GM18498 (cell line): Measurements from ENCODE around the gene MCRIP2.
A peak's percentile ranks its signal among the peaks of the same experiment; 100 is the strongest.

ENCODE experiments used
- ATAC-seq: cut with Tn5 transposase; IDR thresholded peaks from one replicate; pipeline ENCODE4 v1.9.1; 2021; ENCODE audit warnings: mild to moderate bottlenecking, moderate library complexity; ENCODE audit not compliant: unreplicated experiment

Gene MCRIP2

DNA sequence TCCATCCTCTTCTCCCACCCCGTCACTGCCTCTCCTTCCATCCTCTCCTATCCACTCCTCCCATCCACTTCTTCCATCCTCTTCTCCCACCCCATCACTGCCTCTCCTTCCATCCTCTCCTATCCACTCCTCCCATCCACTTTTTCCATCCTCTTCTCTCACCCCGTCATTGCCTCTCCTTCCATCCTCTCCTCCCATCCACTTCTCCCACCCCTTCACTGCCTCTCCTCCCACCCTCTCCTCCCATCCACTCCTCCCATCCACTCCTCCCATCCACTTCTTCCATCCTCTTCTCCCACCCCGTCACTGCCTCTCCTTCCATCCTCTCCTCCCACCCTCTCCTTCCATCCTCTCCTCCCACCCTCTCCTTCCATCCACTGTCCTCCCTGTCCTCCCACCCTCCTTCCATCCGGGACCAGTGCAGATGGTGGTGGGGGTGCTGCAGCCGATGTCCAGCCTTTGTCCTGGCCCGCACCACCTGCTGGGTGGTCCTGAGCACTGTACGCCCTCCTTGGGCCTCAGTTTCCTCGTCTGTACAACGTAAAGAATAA lies 9.7 kb upstream of the MCRIP2 start:
- no peak for ATAC-seq

DNA sequence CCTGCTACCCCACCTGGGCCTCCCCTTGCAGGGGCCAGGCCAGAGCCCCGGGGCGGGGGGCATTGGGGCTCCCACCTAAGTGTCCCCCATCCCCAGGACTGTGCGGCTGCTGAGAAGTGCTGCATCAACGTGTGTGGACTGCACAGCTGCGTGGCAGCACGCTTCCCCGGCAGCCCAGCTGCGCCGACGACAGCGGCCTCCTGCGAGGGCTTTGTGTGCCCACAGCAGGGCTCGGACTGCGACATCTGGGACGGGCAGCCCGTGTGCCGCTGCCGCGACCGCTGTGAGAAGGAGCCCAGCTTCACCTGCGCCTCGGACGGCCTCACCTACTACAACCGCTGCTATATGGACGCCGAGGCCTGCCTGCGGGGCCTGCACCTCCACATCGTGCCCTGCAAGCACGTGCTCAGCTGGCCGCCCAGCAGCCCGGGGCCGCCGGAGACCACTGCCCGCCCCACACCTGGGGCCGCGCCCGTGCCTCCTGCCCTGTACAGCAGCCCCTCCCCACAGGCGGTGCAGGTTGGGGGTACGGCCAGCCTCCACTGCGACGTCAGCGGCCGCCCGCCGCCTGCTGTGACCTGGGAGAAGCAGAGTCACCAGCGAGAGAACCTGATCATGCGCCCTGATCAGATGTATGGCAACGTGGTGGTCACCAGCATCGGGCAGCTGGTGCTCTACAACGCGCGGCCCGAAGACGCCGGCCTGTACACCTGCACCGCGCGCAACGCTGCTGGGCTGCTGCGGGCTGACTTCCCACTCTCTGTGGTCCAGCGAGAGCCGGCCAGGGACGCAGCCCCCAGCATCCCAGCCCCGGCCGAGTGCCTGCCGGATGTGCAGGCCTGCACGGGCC lies 8.9 kb upstream of the MCRIP2 start:
- ATAC-seq = no peak

DNA sequence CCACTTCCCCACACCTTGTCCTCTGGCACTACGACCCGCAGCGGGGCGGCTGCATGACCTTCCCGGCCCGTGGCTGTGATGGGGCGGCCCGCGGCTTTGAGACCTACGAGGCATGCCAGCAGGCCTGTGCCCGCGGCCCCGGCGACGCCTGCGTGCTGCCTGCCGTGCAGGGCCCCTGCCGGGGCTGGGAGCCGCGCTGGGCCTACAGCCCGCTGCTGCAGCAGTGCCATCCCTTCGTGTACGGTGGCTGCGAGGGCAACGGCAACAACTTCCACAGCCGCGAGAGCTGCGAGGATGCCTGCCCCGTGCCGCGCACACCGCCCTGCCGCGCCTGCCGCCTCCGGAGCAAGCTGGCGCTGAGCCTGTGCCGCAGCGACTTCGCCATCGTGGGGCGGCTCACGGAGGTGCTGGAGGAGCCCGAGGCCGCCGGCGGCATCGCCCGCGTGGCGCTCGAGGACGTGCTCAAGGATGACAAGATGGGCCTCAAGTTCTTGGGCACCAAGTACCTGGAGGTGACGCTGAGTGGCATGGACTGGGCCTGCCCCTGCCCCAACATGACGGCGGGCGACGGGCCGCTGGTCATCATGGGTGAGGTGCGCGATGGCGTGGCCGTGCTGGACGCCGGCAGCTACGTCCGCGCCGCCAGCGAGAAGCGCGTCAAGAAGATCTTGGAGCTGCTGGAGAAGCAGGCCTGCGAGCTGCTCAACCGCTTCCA lies 8.1 kb upstream of the MCRIP2 start:
- no peak for ATAC-seq

DNA sequence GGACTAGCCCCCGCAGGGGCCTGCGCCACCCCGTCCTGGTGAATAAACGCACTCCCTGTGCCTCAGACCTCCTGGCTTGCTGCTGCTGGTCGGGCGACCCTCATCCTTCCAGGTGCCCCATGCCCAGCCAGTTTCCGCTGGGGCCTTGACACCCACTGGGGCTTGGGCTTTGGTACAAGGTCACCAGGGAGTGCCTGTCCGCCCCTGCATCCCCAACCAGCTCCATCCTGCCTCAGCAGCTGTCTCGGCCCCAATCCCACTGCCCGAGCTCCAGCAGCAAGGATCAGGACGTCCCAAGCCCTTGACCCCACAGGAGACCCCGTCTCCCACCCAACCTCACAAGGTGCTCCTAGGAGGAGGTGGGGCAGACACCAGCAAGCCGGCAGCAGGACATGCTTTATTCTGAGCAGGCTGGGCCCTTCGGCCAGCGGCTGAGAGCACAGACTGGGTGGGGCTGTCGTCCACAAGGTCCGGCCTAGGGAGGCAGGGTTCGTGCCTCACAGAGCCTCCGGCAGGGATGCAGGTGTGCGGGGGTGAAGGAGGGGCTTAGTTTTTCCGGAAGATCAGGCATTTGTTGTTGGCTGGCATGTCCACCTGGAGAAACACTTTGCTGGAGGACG lies 7.5 kb upstream of the MCRIP2 start:
- ATAC-seq = no peak

DNA sequence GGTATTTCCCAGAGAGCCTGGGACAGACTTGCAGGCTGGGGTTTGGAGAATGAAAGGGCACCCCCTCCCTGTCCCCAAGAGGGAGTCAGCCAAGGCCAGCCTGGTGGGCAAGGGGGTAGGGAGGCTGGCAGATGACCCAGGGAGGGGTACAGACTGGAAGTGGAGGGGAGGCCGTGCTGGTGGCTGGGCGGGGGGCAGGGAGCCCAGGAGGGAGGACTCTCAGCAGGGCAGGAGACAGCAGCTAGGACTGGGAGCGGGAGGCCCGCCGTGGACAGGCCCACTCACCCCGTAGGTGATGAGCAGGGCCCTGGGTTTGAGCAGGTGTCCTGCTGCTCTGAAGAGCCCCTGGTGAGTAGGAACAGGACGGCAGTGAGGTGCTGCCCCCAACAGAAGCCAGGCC lies 6.6 kb upstream of the MCRIP2 start:
- ATAC-seq = no peak

DNA sequence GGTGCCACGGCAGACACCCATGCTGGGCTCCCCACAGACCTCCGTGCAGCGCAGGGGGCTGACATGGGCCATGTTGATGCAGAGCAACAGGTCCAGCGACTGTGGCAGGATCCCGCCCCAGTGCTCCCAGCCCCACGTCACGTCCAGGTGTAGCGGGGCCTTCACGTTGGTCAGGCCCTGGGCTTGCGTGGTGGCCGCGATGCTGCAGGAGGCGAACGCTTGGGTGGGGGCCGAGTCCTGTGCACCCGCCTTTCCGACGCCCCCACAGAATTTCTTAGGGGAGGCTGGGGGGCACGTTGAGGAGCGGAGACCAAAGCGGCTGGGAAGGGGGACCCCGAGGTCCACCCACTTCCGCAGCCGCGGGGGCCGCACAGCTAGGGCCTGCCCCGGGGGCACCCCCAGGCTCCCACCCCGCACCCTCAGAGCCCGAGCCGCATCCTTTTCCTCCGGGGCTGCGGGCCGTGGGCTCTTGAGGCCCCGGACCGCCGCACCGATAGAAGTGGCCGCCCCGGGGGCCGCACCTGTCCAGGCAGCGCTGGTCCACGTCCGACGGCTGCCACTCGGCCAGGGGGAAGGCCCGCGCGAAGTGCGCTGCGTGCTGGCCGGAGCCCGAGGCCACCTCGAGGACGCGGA lies 5.9 kb upstream of the MCRIP2 start:
- ATAC-seq = peak; percentile 4

DNA sequence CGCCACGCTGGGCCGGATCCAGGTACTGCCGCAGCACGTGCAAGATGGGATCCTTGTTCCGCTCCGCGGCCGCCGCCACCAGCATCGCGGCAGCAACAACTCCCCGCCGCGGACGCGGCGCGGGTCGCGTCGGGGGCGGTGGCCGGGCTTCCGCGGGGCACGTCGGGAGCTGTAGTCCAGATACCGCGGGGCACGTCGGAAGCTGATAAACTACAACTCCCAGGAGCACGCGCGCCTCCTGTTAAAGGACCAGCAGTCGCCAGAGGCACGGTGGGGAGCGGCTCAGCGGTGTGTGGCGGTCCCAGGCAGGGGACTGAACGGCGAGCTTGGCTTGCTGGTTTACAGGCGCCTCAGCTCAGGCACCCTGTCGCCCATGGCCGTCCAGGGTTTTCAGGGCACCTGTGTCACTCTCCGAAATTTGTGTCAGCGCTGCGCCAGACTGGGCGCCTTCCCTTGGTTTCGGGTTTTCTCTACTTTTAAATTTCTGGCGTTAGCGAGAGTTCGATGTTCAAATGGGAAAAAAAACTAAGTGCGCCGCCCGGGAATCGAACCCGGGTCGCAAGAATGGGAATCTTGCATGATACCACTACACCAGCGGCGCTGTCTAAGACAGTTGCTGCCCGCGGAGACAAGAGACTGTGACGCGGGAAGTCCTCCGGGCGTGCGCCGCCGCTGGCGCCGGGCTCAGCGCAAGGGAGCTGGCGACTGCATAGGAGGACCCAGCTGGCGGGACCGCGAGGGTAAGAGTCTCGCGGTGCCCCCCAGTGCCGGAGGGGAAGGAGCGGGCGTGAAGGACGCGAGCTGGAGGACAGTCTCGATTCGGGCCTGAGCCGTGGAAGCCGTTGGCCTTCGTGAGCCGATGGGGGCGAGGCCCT lies 5.2 kb upstream of the MCRIP2 start, which contains the start of gene METTL26:
TSS of gene METTL26 (minus strand) at position 100 of the 875 bp plus-strand sequence. CDS start at position 85, 15 bp downstream.
- peak; percentile 75 for ATAC-seq

DNA sequence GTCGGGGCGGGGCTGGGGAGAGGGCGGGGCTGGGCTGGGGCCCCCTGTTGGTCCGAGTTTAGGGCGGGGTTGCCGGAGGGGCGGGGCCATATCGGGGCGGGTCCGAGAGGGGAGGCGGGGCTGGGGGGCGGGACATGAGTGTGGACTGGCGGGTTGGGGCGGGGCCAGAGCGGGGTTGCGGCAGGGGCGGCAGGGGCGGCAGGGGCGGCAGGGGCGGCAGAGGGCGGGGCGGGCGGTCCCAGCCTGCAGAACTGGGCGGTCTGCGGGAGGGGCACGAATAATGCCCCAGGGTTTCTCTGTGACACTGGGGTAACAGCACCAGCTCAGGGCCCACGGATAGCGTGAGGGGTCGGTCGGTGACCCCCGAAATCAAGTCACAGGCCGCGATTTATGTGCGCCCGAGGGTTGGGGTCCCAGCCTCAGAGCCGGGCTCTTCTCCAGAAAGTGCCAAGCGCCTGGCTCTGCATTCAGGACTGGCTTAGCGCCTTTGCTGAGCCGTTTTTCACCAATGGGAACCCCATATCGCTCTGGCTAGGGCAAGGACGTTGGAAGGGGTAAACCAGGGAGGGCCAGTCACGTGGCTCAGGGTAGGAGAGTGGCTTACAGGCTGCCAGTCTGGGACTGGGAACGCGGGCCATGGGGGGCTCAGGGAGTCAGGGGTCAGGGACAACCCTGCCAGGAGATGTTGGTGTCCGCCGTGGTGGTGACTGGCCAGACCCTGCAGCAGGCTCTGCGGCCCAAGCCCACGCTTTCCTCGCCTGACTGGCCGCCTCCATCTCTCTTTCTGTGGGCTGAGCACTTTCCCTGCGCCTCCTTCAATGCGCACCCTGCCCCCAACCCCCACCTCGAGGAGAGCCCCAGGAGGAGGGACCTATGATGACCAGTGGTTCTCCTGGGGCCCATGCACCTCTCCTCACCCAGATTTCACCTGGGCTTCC lies 4.3 kb upstream of the MCRIP2 start:
- no peak for ATAC-seq

DNA sequence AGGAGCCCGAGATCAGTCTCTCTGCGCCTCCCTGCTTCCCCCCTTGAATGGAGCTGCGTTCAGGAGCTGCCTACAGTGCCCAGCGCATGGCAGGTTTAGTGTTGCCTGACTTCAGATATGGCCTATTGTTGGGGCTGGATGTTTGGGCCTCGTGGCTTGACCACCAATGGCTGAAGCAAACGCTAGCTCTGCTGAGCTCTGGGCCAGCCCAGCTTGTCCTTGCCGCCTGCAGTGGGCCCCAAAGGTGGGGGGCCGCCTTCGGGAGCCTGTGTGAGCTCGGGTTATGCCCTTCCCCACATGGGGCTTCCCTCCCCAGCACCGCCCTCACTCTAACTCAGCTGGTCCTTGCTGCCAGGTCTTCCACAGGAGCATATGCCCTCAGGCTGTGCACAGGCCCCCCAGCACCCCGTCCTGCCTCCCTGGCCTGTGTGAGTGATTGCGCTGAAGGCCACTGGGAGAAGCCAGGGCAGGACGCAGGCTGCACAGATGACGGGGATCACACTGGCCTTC lies 3.5 kb upstream of the MCRIP2 start:
- ATAC-seq = no peak

DNA sequence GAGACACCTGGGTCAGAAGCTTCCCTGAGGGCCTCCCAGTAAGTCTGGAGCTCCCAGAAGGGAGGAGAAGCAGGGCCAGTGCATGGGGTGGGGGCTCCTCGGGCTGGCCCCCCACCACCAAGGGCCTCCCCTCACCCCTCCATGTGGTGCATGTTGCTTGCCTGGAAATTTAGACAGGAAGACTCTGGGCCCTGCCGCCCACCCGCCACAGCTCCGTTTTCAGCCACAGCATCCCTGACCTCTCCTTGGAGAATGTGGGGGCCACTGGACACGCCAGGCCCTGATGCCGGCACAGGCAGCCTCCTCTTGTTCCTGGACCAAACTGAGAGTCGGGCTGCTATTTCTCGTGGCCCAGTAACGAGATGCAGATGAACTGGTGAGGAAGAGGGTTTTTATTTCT lies 2.8 kb upstream of the MCRIP2 start:
- no peak for ATAC-seq

DNA sequence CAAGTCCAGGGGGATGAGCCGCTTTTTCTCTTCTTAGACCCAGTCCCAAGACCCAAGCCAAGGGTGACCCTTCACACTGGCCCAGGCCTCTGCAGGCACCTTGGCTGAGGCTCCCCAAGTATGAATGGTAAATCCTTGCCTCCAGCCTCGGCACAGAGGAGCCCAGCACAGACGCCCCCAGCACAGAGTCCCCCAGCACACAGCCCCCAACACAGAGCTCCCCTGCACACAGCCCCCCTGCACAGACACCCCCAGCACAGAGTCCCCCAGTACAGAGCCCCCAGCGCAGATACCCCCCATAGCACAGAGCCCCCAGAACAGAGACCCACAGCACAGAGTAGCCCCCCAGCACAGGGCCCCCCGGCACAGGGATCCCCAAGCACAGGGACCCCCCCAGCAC lies 1.0 kb upstream of the MCRIP2 start:
- no peak for ATAC-seq

DNA sequence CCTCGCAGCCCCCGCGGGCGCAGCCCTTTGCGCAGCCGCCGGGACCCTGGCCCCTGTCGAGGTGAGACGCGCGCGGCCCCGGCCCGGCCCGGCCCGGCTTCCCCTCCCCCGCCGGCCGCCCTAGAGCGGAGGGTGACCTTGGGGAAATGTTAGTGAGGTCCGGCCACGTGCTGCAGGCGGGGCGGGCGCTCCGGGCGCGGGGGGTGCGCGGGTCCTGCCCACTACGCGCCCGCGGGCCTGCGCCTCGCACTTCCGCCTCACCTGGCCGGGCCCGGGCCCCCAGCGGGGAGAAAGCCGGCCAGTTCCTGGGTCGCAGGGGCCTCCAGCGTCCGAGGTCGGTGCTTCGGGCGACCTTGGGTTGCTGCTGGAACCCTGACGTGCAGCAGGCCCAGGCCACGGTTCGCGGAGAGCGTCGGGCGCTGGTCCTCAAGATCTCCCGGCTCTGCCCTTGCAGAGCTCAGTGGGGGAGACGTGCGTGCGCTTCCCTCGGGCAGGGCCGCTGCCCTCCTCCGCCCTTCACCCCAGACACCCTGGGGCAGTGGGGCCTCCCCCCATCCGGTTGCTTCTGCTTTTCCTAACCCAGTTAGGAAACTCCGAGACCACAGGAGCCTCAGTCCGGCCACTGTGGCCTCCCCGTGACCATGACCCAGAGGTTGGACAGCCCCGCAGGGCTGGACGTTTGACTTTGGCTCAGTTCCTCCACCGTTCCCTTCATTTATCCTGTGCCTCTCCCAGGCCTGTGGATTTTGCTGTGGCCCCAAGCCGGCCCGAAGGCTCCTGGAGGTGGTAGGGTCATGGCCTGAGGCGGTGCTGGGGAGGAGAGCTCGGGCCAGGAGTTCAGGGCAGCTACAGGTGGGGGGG lies 791 bp downstream of the MCRIP2 start:
- ATAC-seq = peak; percentile 46

DNA sequence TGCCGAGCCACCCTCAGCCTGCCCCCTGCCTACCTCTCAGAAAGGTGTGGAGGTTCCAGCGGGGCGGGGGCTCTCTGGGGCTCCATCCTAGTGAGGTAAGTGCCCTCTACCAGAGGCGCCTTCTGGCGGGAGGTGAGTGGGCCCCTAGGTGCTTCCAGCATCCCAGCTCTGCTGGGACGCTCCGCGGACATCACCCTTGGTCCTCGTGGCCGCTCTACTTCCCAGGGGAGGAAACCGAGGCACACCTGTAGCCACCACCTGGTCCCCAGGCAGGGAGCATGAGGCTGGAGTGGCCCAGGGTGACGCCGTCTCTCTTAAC lies 1.4 kb downstream of the MCRIP2 start:
- no peak for ATAC-seq

DNA sequence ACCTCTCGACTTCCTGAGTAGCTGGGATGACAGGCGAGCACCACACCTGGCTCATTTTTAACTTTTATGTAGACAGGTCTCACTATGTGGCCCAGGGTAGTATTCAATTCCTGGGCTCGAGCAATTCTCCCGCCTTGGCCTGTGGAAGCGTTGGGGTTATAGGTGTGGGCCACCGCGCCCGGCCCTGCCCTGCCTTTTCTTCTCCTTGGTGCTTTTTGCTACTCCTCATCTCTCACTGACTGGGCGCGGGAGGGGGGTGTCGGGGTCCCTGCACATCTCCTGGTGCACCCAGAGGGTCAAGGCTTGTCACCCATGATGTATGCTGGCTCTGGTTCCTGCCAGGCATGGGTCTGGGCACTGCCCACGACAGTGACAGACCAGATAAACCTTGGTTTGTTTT lies 2.9 kb downstream of the MCRIP2 start:
- ATAC-seq = no peak

DNA sequence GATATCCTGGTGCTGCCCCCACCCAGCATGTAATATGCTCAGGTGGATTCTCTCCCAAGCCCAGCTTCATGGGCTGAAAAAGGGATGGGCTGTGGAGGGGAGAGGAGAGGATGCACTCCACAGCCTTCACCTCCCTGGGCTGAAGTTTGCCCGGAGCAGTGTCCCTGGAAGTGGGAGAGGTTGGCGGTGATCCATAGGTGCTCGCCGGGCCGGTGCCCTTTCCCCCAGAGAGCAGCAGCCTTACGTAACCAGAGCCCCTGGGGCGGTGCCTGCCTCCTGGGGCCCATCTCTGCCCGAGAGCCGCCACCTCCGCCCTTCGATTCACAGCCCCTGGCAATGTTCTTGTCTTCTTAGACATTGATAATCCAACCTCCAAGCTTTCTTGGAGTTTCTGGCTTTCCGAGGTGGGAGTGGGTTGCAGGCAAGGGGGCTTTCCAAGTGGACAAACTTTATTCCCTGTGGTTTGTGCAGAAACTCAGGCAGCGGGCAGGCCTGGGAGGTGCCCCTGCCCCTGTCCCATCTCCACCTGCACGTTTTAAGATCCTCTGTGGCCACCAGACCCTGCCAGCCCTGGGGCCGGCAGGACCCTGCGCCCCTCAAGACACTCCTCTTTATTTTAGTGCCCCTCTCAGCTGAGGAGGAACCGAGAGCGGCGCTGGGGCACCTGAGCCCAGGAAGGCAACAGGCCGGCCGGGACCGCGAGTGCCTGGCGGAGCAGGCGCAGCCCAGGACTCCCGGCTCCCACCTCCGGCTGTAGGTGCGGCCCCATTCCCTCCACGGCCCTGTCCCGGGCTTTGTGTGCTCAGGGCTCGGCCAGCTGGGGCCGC lies 4.4 kb downstream of the MCRIP2 start:
- ATAC-seq = no peak

DNA sequence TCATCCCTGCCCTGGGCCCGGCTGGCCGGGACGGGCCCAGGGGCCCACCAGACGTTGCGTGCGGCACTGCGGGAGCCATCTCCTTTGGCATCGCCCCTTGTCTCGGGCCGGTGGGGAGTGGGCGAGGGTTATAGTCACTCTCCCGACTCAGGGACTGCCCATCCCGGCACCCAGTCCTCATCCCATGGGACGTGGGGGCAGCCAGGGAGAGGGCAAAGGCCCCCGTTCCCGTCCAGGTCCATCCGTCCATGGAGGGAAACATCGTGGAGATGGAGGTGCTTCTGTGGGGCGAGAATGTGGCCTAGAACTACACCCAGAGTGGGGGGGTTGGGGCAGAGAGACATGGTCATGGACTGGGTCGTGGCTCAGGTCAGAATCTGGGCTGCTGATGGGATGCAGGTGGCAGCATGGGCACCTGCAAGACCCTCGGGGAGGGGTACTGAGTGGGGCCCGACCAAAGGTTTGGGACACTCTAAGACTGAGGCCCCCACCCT lies 5.1 kb downstream of the MCRIP2 start:
- no peak for ATAC-seq
